HG02973 (cell line): ENCODE results near the gene ACSL4.

ENCODE experiments used
- ATAC-seq: cut with Tn5 transposase; IDR thresholded peaks from one replicate; pipeline ENCODE4 v1.9.1; 2021; ENCODE audit warnings: moderate library complexity; ENCODE audit not compliant: unreplicated experiment

ACSL4 gene

DNA sequence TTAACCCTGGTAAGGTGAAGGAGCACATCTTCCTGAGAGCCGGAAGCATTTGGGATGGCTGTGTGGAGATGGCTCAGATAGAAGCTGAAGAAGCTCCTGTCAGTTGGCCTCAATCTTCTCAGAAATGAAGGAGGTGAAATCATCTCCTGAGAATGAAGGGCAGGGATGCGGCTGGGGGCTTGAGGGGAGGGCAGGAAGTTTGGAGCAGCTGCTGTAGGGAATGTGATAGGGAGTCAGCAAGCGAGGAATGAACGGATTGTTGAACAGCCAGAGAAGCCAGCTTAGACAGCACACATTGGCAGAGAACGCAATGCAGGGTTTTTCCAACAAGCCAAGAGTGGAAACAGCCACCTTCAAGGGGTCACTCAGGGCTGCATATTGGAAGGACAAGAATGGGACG is 118.1 kb downstream of the ACSL4 start:
- no peak for ATAC-seq

DNA sequence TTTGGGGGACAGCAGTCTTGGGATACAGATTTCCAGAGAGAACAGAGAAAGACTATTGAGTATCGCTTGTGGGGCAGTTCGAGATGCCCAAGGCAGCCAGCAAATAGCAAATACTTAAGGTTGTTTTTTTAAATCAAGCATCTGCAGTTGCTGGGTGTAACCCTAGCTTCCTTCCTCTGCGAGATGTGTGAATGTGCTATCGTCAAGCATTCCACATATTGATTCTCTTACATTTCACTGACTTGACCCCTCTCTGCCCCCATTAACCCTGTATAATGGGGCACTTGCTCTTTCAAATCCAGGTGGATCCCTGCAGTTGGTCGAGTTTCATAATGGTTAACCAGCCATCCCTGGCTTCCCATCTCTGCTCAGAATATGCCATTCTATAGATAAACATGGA is 131.6 kb downstream of the ACSL4 start:
- no peak for ATAC-seq

DNA sequence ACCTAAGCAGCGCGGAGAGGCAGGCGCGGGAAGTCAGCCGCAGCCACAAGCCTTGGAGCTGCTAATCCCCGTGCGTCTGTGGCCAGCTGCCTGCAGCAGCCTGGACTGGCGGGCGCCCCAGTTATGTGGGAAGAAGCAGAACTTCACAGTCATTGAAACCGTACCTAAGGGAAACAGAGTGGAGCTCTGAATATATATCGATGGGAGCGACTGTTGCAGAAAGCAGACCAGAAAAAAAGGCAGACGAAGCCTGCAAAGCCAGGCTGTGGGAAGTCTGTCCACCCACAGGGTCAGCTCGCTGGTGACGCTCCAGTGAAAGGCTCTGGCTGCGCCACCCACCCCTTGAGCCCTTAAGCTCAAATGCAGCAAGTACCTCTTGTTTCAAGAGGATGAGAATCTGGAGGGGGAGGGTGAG is 132.8 kb downstream of the ACSL4 start:
- ATAC-seq, result no peak

DNA sequence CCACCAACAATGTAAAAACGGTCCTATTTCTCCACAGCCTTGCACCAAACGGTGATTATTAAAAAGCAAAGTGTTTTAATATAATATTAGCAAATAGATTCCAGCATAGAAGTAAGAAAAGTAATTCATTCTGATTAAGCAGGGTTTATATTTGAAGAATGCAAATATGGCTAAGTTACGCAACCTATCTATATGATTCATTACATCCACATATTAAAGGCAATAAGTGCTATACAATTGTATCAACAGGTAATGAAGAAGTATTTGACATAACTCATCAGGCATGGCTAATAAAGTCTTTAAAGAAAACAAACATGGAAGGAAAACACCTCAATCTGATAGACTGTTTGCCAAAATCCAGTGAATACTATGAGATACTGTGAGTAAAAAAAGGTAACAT is 137.0 kb downstream of the ACSL4 start:
- no peak for ATAC-seq
